ENCODE data around the gene GNAS-AS1.

Gene GNAS-AS1

GRCh38 chr20:58792426-58792825 is 58.3 kb downstream of the GNAS-AS1 start:
- TF ChIP-seq, protein P1, sequence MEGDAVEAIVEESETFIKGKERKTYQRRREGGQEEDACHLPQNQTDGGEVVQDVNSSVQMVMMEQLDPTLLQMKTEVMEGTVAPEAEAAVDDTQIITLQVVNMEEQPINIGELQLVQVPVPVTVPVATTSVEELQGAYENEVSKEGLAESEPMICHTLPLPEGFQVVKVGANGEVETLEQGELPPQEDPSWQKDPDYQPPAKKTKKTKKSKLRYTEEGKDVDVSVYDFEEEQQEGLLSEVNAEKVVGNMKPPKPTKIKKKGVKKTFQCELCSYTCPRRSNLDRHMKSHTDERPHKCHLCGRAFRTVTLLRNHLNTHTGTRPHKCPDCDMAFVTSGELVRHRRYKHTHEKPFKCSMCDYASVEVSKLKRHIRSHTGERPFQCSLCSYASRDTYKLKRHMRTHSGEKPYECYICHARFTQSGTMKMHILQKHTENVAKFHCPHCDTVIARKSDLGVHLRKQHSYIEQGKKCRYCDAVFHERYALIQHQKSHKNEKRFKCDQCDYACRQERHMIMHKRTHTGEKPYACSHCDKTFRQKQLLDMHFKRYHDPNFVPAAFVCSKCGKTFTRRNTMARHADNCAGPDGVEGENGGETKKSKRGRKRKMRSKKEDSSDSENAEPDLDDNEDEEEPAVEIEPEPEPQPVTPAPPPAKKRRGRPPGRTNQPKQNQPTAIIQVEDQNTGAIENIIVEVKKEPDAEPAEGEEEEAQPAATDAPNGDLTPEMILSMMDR (conservative IDR thresholded peaks at IDR 0.05) = no peak
- no peak overlapping the region for H3K27ac ChIP-seq

- no peak overlapping the region for H3K27ac ChIP-seq
- TF ChIP-seq, protein P1 (conservative IDR thresholded peaks at IDR 0.05) = no peak
Observed at GRCh38 chr20:58791286-58791685, 59.4 kb downstream of the GNAS-AS1 start.

GRCh38 chr20:58790454-58790853 is 60.2 kb downstream of the GNAS-AS1 start:
- H3K27ac ChIP-seq = no peak overlapping the region
- TF ChIP-seq, protein P1 (conservative IDR thresholded peaks at IDR 0.05) = no peak

- TF ChIP-seq, protein P1 (conservative IDR thresholded peaks at IDR 0.05) = no peak
- H3K27ac ChIP-seq = no peak overlapping the region
Observed at GRCh38 chr20:58788896-58789544, 61.7 kb downstream of the GNAS-AS1 start.

- no peak overlapping the region for H3K27ac ChIP-seq
- TF ChIP-seq, protein P1 (conservative IDR thresholded peaks at IDR 0.05) = no peak
Observed at GRCh38 chr20:58787211-58788005, 63.3 kb downstream of the GNAS-AS1 start.

DNA sequence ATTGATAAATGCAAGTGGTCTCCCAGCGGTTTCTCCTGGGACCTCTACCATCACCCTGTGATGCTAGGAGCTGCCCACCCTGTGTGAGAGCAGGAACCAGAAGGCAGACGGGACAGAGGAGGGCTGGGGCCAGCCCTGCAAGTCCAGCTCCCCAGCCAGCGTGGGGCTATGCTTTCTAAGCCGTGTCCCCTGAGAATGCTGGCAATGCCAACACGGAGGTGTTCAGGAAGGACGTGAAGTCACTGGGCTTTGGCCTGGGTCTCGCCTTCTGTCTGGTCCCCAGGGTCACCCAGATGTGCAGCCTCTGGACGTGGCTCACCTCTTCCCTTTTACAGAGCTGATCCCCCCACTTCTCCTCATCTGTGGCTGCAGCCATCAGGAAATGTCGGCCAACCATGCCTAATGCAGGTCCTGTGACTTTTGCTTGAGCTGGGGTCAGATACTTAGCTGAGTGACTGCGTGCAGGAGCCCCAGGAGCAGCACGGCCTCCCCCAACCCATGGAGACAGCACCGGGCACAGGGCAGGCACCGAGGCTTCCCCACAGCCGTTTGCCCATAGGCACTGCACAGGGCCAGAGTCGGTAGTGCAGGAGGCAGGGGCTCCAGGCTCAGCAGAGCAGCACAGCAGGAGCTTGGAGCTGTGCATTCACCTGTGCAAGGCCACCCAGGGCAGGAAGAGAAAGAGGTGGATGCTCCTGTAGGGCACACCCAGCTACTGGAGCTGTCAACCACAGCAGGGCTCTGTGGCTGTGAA is 66.2 kb downstream of the GNAS-AS1 start:
- TF ChIP-seq, protein P1 (conservative IDR thresholded peaks at IDR 0.05) = no peak
- no peak overlapping the region for H3K27ac ChIP-seq

DNA sequence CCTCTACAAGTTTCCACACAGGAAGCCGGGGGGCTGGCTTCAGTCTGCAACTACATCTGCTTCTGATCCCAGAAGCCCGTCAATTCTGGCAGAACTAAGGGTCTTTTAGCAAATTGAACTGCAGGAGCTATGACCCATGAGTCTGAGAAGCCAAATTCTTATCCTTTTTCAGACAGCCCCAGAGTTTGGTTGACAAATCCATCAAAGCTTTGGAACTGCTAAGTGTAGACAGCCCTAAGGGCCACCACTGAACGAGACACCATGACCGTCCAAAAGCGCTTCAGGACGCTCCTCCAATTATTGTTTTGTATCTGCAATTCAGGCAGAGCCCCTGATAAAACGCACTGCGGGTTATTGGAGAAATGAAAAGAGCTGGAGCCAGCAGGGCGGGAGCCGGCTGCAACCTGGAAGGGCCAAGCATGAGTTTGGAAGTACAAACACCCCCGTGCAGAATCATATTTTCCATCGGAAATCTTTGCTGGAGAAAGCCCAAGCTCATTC is 67.1 kb downstream of the GNAS-AS1 start:
- no peak overlapping the region for H3K27ac ChIP-seq
- TF ChIP-seq, protein P1 (conservative IDR thresholded peaks at IDR 0.05) = no peak
